LNCAP (cell line): ENCODE measurements around the gene UBR4.

Experiments used
- CTCF ChIP-seq: fragments of 450-650 bp; IDR thresholded peaks from 2 replicates; pipeline ENCODE4 v1.5.1; 2017; ENCODE audit warnings: mild to moderate bottlenecking

UBR4 gene

DNA sequence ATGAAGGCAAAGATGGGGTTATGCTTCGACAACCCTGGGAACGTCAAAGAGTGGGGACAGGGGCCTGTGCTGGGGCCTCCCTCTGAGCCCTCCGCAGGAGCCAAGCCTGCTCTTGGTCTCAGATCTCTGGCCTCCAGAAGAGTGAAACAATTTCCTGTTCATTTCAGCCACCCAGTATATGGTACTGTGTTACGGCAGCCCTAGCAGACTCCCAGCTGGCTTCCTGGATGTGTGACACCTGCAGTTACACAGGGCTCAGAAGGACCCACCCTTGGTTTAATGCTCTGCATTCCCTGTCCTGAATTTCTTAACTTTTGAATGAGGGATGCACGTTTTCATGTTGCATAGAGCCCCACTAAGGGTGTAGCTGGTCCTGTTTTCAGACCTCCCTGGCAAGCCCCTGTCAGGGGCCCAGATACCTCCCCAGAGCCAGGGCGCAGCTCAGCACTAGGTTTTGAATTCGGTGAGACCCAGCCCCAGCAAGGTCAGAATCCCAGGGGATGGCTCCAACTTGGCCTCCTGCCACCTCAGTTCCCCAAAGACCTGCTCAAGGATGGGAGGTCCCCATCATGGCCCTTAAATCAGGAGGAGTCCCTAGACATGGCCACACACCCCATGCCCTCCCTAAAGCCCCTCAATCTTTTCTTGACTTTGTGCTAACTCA lies 174.6 kb downstream of the UBR4 start:
- no peak for TF ChIP-seq CTCF

DNA sequence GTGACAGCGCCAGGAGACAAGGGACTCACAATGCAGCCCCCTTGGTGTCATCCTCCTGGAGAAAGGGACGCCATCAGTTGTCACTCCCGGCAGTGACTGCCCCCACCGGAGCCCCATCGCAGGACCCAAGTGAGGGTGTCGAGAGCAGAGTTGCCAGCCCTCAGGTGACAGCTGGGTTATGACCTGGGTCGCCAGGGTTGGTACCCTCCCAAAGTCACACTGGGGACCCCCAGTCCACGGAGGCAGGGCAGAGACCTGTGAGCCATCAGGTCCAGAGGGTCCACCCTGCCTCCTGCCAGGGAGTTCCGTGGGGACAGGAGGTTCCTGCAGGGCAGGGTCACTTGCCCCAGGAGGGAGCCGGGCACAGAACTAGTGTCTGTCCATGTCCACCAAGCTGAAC lies 175.3 kb downstream of the UBR4 start:
- no peak for TF ChIP-seq CTCF

DNA sequence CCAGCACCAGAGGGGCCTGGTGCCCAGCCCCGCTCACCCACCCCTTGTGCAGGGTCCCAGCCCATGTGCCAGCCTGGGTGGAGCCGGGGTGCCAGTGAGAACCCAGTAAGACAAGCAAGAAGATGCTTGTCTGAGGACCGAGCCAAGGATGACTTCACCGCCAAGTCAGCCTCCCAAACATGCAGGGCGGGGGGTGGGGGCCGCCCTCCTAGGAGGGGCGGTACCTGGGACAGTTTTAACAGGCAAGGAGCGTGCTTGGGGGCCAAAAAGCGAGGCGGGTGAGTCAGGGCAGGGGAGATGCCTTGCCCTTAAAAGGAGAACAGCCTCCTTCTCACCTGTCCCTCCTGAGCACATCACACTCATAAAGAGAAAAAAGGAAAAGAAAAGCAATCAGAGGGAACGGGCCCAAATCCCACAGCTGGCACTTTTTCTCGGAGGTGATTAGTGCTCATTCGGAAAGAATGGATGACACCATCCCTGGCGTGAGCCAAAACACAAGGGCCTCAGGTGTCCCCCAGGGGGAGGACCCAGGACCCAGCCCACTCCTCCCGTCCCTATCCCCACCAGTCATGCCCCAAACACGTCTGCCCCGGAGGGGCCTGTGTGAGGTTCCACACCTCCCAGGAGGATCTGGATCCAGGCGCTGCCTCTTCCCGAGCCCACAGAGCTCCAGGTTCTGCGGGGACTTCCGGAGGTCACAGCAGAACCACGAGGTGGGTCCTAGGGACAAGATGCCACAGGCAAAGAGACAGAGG lies 176.0 kb downstream of the UBR4 start:
- TF ChIP-seq CTCF: no peak

DNA sequence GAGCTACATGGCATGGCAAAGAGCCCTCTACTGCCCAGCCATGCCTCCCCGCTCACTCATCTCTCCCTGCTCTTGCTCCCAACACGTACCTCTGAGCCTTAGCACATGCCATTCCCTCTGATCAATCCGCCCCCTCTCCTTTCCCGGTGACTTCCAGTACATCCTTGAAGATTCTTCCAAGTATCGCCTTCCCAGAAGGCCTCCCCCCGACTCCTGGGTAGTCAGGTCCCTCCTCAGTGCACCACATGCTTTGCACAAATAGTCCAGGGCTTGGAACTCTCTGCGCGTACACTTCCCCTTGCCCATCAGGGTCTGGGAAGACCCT lies 176.6 kb downstream of the UBR4 start:
- no peak for TF ChIP-seq CTCF

DNA sequence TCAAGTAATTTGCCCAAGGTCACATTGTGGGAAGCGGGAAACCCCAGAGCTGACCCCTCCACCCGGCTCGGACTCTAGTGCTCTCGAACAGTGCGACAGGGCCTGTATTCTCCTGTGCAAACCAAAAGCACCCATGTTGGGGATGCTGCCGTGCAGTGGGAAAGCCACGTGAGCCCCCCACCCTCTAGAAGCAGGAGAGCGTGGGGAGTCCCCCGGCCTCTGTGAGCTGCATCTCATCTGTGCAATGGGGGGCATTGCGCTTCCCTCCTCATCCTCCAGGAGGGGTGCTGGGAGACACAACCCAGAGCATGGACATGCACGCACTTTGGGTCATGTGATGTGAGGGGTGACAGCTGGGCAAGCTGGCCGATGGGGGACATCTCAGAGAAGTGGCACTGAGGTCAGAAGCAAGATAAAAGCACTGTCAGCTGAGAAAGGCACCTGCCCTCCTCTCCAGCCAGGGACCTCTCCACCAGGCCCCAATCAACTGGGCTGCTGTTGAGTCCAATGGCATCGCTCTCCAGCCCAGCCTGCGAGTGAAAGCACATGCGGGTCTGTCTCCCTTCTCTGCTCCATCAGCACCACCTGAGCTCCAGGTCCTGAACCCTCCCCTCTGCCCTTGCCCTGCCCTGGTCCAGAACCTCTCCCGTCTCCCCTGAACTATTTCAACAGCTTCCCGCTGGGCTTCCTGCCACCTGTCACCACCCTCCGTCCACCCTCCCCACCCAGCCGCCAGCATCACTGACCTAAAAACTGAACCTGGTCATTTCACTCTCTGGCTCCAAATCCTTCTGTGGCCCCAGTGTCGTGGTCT lies 177.2 kb downstream of the UBR4 start:
- no peak for TF ChIP-seq CTCF

- no peak for TF ChIP-seq CTCF
These were observed 177.7 kb downstream of the UBR4 start for GRCh38 chr1:19032413-19032695.

DNA sequence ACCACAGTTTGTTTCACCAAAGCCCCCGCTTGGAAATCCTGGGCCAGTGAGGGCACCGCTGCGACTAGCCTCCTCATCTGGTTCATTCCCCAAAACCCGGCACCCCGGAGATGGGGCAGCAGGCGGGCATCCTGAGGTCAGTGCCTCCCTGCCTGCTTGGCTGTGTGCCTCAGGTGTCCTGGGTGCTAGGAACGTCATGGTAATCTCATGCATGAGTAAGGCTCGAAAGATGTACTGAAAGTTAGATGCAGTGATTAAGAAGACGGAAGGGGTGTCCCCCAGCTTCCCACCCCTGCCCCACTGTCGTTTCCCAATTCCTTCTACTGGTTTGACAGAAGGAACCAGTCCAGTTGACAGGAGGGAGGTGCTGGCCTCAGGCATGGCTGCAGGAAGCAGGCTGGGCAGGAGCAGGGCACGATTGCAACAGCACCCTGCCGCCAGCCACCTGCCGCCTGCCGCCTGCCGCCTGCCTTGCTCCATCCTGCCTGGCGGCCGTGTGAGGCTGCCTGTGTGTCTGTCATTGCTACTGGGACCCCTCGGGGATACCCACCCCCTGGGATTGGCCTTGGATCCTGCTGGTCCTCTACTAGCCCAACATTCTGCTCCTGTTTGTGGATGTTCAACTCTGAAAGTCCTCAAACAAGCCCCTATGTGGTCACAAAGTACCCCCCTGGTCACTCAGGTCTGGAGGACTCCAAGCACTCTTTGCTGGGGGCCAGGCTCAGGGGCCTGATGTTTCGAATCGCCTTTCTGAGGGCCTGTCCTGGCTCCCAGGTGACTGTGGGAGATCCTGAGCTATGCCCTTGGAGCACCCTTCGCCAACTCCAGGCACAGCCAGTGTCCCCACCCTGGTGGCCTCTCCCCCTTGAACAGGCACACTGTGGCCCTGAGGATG lies 180.6 kb downstream of the UBR4 start:
- TF ChIP-seq CTCF: no peak
